ENCODE data around the gene SGSM1.

The SGSM1 gene

GRCh38 chr22:24953384-24954113, 147.5 kb downstream of the SGSM1 start:
- peak in 1 of 3 donors; percentile 4 for DNase-seq

- no peak for DNase-seq
Measured at GRCh38 chr22:24954114-24954463, 148.1 kb downstream of the SGSM1 start.

- DNase-seq: no peak
Measured at GRCh38 chr22:24954856-24955255, 148.8 kb downstream of the SGSM1 start.

GRCh38 chr22:24957043-24957442, 151.0 kb downstream of the SGSM1 start:
- no peak for DNase-seq

- no peak for DNase-seq
Measured at GRCh38 chr22:24961217-24961844, 155.3 kb downstream of the SGSM1 start.

GRCh38 chr22:24962094-24962493, 156.1 kb downstream of the SGSM1 start:
- no peak for DNase-seq

GRCh38 chr22:24962835-24963234, 156.8 kb downstream of the SGSM1 start:
- no peak for DNase-seq

- no peak for DNase-seq
Measured at GRCh38 chr22:24964441-24964840, 158.4 kb downstream of the SGSM1 start.

- peak in 1 of 3 donors; percentile 34 for DNase-seq
Measured at GRCh38 chr22:24965822-24966626, 160.0 kb downstream of the SGSM1 start.

GRCh38 chr22:24968066-24968561, 162.1 kb downstream of the SGSM1 start:
- no peak for DNase-seq

GRCh38 chr22:24969560-24970301, 163.7 kb downstream of the SGSM1 start:
- no peak for DNase-seq

- no peak for DNase-seq
Measured at GRCh38 chr22:24972369-24972768, 166.4 kb downstream of the SGSM1 start.

- no peak for DNase-seq
Measured at GRCh38 chr22:24973872-24974271, 167.9 kb downstream of the SGSM1 start.

- no peak for DNase-seq
Measured at GRCh38 chr22:24975125-24975640, 169.2 kb downstream of the SGSM1 start.

- DNase-seq: no peak
Measured at GRCh38 chr22:24975813-24976341, 169.9 kb downstream of the SGSM1 start.

- DNase-seq: no peak
Measured at GRCh38 chr22:24976442-24977218, 170.6 kb downstream of the SGSM1 start.

Measured in suppressor macrophage treated with lipopolysaccharide for 1 hour (primary cell).